NAMALWA (cell line): ENCODE measurements around the gene CTNNB1.

Source experiments
- DNase-seq: peaks from one replicate; pipeline ENCODE4 v3.0.0-alpha.2; 2015; ENCODE audit warnings: low spot score

CTNNB1 gene

DNA sequence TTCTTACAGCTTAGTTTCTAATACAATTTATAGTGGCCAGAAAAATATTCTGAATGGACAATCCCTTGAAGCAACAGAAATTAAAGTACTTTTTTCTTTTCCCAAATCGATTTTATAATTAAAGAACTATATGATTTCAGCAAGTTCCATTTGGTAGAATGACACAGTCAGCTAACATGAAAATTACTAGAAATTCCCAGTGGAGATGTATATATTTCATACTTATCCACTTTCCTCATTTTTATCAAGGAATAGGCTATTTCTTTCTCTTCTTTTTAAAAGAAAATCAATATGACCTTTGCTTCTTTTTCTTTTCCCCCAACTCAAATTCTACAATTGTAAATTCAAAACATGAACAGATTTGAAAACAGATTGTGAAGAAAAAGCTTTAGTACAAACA lies 6.4 kb upstream of the CTNNB1 start:
- DNase-seq = no peak

DNA sequence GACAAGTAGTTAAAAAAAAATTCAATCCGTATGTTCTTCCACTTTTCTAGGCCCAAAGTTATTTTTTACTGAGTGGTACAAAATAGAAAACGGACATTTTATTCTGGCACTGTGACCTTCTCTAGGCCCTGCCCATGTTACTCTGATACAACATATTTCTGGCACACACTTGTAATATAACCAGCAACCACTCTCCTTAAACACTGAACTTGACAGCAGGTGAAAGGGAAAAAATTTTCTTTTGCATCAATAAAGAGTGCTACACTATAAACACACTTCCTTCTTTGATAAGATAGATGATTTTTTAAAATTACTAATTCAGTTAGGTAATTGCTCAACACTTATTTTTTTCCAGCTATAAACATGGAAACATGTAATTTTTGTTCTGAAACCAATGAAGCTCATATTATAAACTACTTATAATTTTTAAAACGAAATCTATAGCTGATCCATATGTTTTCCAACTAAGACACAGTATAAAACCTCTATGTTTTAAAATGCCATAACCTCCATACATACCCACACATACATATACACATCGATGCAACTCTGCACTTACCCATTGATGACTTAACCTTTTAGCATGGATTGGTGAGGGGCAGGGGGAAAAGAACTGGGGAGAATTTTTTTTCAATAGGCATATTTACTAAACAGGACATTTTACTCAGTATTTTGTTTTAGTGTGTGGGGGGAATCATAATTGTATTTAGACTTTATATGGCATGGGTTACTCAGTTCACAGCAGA lies 5.3 kb upstream of the CTNNB1 start:
- DNase-seq = no peak

DNA sequence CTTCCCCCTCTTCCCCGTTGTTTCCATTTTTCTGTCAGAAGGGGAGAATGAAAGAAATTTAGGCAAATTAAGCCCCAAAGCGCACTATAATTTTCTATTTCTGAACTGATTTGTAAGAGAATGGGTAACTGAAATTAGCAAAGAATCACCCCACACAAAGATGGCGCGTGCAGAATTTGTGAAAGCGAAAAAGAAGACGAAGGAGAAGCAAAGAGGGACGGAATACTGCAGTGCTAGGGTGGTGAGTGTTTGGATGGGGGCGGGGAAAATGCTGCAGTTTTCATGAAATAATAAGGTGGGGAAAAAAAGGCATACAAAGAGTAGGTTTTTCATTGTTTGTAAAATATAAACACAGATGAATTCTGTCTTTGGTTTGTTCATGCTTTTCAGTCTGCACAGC lies 4.6 kb upstream of the CTNNB1 start:
- no peak for DNase-seq

DNA sequence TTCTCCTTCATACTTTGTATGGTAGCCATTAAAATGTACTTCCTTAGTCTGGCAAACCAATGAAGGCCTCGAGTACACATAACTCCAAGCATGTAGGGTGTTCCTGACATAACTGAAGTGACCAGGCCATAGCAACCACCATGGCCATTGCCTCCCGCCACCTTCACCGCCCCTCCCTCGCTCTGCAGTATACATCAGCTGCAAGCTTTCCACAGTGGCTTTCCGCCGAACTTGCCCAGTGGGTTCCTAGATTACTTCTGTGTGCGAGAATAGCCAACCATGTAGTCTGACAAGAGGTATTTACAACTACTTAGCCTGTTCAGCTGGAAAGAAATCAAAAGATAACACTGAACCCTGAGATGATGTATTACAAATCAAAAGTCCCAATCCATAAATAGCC lies 3.4 kb upstream of the CTNNB1 start:
- no peak for DNase-seq

DNA sequence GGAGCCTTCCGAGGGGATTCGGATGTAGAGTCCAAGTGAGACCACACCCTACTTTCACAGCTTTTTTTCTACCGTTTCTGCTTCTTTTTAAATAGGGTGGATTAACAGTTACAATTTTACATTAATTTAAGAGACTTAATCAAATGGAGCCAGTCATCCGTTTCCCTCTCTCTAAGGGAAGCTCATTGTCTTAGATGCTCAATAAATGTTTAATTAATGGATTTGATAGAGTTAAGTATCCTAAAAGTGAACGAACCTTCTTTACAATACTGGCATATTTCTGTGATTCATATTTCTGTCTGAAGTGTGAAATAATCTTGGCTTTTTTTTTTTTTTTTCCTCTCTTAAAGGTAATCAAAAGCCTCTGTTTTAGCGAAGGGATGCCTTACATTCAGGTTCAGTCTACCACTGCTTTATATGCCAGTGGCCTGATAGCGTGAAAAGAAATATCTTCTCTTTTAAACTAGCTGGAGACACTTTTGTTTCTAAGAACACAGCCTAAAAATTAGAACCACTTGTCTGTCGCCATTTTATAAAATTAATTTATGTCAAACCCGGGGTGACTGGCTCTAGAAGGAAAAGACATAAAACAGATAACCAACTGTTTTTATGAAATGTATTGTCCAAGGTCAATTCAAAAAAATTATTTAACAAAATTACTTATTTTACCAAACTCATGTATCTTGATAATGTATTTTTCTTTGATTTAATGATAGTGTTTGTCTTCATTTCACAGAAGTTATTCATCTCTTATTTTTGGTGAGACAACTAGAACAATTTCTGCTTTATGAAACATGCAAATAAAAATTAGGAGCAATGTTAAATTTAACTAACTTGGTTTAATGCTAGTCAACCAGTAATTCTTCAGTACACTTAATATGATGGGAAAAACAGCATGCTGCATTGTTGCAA lies 2.5 kb upstream of the CTNNB1 start:
- DNase-seq = no peak

DNA sequence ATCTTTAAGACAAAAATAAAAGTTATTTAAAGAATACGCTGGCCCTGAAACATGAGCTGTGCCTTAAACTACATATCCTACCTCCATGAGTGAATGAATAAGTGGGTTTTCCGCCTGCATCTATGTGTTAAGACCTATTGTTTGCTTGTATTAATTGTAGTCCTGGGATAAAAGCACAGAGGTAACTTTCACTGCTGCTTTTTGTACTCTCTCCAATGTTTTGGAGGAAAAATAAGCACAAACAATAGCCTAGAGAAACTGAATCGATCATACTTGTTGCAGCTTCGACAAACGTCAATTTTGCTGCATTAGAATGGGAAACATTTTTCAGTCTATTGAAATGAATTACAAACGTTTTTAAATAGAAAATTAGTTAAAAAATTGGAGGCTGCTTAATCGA lies 1.3 kb upstream of the CTNNB1 start:
- DNase-seq = no peak

DNA sequence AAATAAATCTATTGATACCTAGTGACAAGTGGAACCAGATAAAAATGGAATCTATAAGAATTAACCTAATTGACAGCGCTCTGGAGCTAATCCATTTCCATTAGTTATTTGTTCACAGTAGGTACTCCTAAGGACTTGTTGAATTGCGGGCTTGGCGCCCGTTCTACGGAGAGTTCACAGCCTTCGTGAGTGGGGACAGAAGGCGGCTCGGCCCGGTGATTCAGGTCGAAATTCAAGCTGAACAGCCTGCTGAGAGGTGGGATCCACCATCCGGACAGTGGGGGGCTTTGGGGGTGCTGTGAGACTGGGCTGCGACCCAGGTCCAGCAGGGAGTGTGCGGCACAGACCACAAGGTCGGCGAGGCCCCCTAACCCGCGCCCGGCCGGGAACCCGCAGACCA lies 779 bp upstream of the CTNNB1 start:
- DNase-seq = peak; percentile 48

DNA sequence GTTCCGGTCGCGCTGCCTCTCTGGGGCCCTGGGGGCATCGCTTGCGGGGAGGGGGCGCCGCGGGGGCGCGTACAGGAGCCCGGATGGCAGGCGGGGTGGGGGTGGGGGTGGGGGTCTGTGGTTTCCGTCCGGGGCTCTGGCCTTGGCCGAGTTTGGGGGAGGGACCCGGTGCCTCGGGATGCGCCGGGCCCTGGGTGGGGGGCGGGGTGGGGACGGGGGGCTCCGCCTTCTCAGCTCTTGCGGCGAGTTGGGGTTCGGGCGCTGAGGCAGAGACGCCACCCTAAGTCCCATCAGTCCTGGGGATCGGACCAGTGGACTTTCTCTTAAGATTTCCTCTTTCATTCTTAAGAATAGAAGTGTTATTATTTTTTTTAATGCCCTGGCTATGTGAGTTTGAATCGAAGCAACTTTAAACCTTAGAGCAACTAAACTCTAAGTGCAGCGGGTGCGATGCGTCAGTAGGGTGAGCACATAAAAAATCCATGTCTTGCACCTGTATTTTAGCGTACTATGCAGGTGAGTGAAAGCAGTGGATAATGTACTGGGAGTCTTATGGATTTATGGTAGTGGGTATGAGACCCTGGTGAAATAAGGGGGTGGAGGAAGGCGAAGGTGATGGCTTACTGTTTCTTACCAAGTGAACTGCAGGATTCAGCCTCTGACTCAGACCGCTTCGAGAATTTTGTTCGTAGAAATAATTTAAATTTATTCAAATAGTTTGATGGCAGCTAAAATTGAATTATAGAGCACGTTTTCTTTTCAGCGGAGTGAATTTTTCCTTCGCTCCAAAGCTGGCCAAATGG lies 762 bp downstream of the CTNNB1 start:
- peak; percentile 60 for DNase-seq

DNA sequence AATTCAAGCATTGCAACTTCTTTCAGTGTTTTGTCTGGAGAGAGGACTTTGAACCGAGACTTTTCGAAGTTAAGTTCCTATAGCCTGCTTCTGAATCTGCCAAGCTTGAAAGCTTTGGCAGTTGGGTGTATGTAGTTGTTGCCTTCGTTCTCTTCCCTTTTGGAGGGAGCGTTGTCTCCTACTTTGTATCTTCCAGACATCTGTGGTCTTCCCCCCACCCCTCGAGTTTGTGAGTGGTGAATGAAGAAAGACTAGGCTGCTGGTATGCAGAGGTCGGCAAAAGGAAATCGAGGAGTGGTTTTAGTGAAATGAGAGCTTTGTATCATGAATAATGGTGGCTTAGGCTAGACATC lies 1.3 kb downstream of the CTNNB1 start:
- DNase-seq = peak; percentile 68

DNA sequence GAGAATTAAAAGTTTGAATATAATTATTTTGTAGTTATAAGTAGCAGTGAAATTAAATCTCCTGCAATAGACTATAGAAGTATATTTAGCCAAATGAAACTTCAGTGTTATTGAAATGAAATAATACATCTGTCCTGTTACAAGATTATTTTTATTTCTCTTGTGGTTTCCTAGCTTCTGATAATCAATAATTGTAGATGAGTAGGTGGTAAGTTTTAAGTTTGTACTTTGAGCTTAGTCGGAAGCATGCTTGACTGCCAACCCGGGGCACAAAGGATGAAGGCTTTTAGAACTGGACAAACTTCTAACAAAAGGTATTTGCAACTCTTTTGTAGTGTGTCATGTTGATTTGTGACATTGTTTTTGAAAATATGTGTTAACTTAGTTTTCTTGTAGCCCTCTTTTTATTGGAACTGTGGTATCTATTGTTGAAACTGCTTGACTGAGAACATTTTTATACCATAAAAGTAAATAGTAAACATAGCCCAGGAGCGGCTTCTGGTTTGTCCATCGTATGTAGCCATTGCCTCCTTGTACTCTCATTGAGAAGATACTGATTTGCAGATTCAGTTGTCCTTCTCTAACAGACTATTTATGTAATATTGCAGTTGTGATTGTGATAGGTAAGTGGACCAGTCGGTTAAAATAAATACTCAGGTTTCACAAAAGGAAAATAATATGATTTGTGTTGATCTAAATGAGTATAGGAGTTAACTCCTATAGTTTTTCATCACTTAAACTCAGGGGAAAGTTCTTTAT lies 2.9 kb downstream of the CTNNB1 start:
- DNase-seq = peak; percentile 39

DNA sequence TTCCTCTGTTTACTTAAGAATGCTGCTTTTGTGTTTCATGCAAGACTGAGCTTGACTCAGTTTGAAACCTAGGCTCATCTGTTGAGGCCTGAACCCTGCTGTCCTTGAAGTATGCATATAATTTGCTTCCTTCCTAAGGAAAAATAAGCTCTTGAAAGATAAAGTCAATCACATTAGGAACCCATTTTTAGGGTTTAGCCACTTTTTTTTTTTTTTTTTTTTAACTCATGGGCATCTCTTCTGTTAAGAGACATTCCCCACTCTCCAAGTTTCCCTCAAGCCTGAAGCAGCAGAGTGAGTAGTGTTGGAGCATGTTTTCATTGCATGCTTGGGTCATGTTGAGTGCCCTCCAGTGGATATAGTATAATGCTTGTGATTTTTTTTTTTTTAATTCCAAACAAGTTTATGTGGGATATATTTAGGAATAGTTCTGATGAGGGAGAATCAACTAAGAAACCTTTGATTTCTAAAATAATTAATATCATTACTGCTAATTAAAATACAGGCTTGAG lies 3.6 kb downstream of the CTNNB1 start:
- peak; percentile 38 for DNase-seq

DNA sequence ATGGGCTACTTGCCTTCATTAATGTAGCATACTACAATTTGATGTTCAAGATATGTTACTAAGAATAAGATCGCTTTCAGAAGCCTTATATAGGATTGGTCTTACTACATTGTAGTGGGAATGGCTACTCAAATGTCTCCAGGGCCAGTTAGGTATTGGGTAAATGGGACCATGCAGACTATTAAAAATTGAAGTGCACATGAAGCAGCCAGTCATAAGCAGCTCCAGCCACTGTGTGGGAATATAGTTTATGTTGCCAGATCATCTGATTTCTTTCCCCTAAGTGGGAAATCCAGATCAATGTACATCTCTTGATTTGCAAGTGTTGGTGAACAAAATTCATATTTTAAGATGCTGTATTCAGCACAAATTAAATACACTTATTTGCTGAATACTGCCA lies 5.1 kb downstream of the CTNNB1 start:
- DNase-seq = no peak

DNA sequence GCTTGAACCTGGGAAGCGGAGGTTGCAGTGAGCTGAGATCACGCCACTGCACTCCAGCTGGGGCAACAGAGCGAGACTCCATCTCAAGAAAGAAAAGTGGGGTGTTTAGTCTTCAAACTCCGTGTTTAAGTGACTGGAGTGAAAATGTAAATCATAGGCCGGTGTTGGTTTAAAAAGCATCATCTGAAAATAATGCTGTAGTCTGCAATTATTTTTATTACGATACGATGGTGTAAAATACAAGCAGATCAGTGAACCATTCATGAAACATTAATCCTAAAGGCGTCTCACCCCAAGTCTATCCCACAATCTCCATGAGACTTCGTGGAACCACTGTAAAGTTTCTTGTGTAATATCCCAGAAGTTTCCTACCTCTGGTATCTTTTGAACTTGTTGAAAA lies 6.3 kb downstream of the CTNNB1 start:
- DNase-seq = no peak

DNA sequence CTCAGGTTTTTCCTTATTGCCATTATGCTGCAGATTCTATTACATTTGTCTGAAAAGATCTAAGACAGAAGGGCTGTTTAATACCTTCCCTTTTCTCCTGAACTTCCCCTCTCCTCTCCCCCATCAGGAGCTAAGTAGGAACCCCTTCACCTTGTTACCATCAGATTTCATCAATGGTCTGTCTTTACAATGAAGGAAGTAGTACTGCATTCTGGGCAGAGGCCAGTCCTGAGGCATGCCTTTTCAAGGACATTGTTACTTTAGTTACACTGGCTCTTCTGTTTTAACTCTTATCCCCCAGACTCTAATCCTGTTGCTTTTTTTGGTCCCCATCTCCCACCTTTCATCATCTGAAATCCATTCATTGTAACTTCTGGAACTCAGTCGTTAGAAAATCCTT lies 8.1 kb downstream of the CTNNB1 start:
- DNase-seq = no peak

DNA sequence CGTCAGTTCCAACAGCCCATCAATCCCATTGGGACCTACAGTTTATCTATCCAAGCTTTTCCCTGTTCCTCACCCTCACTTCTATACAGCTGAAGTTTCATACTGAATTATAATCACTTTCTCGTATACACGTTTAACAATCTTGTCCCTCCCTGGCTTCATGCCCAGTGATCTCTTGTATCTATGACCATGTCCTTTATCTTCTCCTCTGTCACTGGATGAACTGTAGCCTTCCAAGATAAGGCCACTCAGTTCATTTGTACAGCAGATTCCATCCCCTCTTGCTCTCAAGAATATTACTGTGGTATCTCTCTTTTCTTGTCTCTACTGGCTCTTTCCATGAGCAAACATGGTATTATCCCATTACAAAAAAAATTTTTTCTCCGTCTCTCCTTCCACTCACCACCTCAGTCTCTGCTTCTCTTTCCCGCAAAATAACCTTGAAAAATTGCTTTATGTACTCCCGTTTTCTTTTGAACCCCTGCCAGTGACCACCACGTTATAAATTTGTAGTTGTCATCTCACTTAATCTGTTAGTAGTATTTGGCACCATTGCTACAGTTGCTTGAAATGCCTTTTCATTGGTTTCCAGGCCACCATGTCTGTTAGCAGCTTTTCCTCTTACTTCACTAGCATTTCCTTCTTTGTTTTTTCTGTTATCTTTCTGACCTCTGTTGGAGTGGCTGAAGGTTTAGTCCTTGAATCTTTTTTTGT lies 9.4 kb downstream of the CTNNB1 start:
- no peak for DNase-seq

DNA sequence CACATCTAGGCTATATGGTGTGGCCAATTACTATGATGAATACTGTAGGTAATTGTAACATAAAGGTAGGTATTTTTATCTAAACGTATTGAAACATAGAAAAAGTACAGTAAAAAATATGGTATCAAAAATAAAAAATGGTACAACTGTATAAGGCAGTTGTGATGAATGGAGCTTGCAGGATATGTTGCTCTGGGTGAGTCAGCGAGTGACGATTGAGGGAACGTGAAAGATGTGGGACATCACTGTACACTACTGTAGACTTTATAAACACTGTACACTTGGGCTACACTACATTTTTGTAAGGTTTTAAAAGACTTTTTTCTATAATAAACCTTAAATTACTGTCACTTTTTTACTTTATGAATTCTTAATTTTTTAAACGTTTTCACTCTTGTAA lies 10.3 kb downstream of the CTNNB1 start:
- no peak for DNase-seq

DNA sequence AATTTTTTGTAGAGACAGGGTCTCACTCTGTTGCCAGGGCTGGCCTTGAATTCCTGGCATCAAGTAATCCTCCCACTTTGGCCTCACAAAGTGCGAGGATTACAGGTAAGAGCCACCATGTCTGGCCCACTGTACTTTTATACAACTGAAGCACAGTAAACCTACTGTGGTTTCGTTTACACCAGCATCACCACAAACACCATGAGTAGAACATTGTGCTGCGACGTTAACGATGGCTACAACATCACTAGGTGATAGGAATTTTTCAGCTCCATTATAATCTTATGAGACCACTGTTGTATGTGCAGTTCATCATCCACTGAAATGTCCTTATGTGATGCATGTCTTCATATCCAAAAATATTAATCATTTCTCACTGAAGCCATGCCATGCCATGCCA lies 11.7 kb downstream of the CTNNB1 start:
- no peak for DNase-seq

DNA sequence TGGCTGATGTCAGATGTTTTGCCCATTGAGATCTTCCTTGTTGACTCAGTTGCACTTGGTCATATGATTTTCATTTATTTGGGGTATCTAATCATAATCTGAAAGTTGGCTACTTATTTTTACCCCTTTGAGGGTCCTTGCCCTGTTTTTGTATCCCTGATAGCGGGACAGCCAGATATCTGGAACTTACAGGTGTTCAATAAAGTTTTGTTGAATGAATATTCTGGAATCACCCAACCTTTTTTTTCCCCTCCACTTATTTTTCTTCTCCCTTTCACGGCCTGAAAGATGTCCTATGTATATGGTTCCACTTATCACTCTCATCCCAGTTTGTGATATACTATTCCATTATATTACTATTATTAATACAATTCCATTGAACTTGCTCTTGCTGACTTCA lies 12.8 kb downstream of the CTNNB1 start:
- no peak for DNase-seq

DNA sequence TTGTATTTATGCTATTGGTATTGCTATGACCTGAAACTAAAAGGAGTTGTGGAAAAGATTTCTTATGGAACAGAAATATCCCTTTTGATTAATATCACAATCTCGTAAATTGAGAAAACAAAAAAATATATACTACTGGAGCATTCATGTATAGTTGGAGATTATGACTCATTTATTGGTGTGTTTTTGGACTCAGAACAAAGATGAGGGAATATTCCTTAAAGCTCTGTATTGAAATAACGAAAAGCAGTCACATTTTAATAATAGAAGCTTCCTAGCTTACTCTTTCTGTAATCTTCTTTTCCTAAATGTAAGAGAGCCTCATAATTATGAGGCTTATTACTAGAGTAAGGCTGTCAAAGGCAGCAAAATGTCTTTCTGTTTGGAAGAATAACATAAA lies 14.3 kb downstream of the CTNNB1 start:
- DNase-seq = no peak

DNA sequence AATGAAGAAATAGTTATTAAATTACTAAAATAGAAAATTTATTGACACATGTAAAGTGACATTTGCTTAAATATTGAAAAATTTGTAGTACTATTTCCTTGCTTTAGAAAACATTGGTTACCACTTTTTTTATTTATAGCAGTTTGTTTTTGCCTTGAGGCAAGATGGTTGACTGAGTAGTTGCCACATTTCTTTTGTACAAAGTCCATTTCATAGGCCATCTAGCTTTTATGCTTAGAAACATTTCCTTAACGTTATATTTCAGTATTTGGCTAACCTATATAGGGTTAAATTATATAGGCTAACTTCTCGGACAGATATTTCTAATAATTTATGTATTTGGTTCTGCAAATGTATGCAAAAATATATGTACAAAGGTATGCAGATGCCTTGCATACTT lies 17.1 kb downstream of the CTNNB1 start:
- no peak for DNase-seq

DNA sequence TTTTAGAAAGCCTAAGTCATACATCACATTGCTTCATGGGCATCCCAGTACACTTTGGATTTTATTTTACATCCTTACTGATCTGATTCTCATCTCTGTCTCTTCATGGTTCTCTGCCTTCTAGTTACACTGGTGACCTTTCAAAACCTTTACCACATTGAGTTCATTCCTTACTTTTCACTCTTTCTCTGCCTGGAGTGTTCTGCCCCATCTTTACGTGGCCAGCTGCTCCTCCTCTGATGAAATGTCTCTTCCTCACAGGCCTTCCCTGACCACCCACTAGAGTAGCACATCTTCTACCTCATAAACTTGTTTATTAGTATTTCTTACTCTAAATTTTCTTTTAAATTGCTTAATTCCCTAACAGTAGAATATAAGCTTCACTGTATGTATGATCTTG lies 17.7 kb downstream of the CTNNB1 start:
- DNase-seq = no peak
